Suprapubic skin (tissue), 4 donors: ENCODE data around the gene AIRE.
"Not testable (repeated sequence)": the region's sequence is repeated elsewhere in the genome, so short reads cannot be mapped to it uniquely, and the experiment has no call there.

Experiments
- EP300 ChIP-seq: sonication (generic); formaldehyde crosslinking; IDR thresholded peaks from one replicate; pipeline ENCODE4 v1.6.1; 2017; ENCODE audit warnings: antibody characterized with exemption
- POLR2A ChIP-seq, 2 donors: fragments of 450-650 bp; IDR thresholded peaks; one replicate each; pipeline ENCODE4 v1.6.1; 2017; ENCODE audit warnings: antibody characterized with exemption in 2 of 2, mild to moderate bottlenecking in 2 of 2, moderate library complexity in 2 of 2
- POLR2AphosphoS5 ChIP-seq, 3 donors: sonication (generic); formaldehyde crosslinking; IDR thresholded peaks; one replicate each; pipeline ENCODE4 v1.6.1; 2017; ENCODE audit warnings: antibody characterized with exemption in 3 of 3
- TF ChIP-seq, protein P1 (sequence below), 2 donors: fragments of 200-600 bp in 1 of 2; fragments of 450-650 bp in 1 of 2; sonication (generic) in 1 of 2; IDR thresholded peaks; one replicate each; pipeline ENCODE4 v1.5.1; 2016 to 2019; ENCODE audit warnings: antibody characterized with exemption in 2 of 2, mild to moderate bottlenecking in 1 of 2, moderate library complexity in 1 of 2

GRCh38 chr21:44342981-44343380 is 57.3 kb downstream of the AIRE start:
- not testable (repeated sequence) for TF ChIP-seq POLR2A (IDR thresholded peaks at IDR 0.05); POLR2AphosphoS5 (IDR thresholded peaks at IDR 0.05); EP300
- TF ChIP-seq, protein P1, sequence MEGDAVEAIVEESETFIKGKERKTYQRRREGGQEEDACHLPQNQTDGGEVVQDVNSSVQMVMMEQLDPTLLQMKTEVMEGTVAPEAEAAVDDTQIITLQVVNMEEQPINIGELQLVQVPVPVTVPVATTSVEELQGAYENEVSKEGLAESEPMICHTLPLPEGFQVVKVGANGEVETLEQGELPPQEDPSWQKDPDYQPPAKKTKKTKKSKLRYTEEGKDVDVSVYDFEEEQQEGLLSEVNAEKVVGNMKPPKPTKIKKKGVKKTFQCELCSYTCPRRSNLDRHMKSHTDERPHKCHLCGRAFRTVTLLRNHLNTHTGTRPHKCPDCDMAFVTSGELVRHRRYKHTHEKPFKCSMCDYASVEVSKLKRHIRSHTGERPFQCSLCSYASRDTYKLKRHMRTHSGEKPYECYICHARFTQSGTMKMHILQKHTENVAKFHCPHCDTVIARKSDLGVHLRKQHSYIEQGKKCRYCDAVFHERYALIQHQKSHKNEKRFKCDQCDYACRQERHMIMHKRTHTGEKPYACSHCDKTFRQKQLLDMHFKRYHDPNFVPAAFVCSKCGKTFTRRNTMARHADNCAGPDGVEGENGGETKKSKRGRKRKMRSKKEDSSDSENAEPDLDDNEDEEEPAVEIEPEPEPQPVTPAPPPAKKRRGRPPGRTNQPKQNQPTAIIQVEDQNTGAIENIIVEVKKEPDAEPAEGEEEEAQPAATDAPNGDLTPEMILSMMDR (IDR thresholded peaks at IDR 0.05) = not testable (repeated sequence)
